Stimulated activated CD8-positive, alpha-beta memory T cell treated with anti-CD3 and anti-CD28 coated beads, Interleukin-7, amount 100 ng/mL, for 1 hour (primary cell): ENCODE results near the gene HSP90B1.

Experiments
- DNase-seq, 2 donors: peaks; one replicate each; pipeline ENCODE4 v3.0.0-alpha.2; 2020; ENCODE audit warnings: low read depth in 2 of 2

Gene HSP90B1

GRCh38 chr12:103930034-103930786, at the start of gene HSP90B1:
Gene HSP90B1 (plus strand): TSS chr12:103930410. CDS start chr12:103930516, 106 bp downstream.
- DNase-seq: peak; percentile 98 to 99

- no peak for DNase-seq
Measured at GRCh38 chr12:103881261-103881660, 48.9 kb upstream of the HSP90B1 start.

DNA sequence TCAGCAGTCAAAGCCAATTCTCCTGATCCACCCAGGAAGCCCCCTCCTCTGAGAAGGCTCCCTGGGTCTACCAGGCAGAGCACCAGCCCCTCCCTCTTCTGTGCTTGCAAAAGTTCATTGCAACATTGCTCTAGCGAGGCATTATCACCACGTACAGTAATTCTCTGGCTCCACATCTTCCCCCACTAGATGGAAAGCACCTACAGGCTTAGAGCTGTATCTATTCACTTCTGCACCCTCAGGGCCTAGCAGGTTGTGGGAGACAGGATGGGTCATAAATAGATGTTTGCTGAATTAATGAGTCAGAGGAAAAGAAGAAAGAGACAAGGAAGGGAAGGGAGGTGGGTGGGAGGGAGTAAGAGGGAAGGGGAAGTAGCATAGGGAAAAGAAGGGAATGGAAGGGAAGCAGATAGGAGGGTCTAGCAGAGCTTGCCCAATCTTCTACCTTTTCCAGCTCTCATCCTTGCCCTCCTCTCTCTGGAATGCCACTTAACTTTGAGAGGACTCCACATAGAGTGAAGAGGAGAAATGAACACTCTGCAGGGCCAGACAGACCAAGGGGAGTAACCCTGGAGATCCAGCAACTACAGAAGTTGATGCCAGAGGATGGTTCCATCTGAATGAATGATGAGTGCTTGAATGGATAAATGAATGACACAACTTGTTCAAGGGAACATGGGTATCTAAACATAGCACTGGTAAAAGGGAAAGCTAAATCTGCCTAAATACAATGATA, 47.2 kb upstream of the HSP90B1 start:
- no peak for DNase-seq

GRCh38 chr12:103883908-103884307, 46.3 kb upstream of the HSP90B1 start:
- DNase-seq: no peak

- no peak for DNase-seq
Measured at GRCh38 chr12:103884316-103884715, 45.9 kb upstream of the HSP90B1 start.

DNA sequence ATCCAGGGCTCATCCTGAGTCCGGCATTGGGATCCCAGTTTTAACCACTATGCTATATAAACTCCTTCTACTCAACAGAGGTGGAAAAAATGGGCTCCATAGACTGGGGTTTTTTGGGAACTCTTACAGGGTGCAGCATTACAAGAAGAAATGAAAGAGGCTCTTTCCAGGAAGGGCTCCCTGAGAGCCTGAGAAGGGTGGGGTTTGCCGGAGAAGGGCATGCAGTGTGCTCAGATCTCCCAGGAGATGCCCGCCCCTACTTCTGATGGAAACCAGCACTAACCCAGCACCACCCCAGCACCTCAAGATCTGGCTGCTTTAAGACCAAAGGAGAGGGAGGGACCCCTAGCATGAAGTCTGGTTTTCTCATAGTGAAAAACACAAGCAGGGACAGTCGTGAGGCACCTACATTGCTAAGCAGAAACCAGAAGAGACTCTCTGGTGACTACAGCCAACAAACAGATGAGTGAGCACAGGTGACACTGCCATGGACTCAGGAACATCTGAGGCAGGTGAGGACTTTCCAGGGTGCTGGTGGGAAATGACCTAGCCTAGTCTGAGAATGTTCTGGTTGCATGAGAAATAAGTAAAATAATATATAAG, 43.9 kb upstream of the HSP90B1 start:
- DNase-seq: no peak

DNA sequence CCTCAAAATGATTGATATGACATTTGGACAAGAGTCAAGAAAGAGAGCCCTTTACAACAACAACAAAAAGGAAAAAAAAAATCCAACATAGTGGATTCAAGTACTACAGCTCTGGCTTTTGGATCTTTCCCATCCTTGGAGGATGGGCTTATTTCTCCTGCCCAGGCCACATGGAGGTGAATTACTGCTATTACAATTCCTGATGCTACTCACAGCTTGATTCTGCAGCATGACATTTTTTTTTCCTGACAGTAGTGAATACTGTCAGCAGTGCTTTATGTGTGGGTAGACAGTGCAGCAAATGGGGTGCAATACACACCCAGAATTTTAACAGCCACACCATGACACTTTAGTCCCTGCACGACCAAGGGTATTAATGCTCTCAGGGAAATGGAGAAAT, 42.5 kb upstream of the HSP90B1 start:
- DNase-seq: no peak

- no peak for DNase-seq
Measured at GRCh38 chr12:103897316-103897715, 32.9 kb upstream of the HSP90B1 start.

GRCh38 chr12:103901518-103902173, 28.6 kb upstream of the HSP90B1 start:
- no peak for DNase-seq

DNA sequence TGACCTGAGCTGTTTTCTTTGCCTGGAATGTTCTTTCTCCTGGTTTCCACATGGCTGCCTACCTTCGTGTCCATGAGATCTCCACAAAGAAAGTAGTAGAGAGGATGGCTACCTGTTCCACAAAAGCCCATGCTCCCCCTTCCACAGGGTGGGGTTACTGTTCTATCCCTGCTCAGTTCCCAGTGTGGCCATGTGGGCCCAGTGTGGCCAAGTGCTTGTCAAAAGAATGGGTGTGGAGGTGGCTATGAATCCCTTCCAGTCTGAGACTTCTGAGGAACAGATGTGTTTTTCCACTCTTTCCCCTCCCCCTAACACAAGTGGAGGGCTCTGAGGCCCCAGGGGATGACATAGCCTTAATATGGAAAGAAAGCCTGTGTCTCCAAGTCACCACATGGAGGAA, 26.2 kb upstream of the HSP90B1 start:
- DNase-seq: no peak

DNA sequence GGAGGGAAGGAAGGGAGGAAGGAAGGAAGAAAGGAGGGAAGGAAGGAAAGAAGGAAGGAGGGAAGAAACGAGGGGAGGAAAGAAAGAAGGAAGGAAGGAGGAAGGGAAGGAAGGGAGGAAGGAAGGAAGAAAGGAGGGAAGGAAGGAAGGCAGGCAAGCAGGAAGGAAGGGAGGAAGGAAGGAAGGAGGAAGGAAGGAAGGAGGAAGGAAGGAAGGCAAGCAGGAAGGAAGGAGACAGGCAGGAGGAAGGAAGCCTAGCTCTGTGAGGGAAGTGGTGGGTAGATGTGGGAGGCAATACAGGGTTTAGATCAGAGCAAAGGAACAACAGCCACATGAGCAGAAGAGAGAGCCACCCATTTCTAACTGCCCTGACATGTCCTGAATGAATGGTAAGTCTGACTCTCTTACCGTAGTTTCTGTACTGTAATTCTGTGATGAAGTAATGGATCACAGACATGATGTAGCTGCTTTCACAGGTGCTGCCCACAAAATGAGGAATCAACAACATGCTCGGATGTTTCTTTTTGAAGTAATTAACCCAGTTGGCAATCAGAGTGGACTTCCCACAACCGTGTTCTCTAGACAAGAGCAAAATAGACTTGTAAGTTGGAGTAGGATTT, 24.4 kb upstream of the HSP90B1 start:
- DNase-seq: no peak

- DNase-seq: no peak
Measured at GRCh38 chr12:103908246-103908541, 22.0 kb upstream of the HSP90B1 start.

DNA sequence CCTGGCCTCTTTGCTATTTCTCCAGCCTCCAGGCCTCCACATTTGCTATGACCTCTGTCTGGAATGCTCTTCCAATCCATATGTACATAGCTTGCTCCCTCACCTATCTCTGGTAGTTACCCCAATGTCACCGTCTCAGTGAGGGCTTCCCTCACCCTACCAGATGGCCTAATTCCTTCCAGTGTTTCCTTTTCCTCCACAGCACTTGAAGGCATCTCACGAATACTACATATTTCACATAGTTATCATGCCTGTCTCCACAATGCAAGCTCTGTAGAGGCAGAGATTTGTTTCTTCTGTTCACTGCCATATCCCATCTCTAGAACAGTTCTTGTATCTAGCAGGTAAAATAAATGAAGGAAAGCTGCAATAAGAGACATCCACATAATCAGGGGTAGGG, 21.3 kb upstream of the HSP90B1 start:
- no peak for DNase-seq

DNA sequence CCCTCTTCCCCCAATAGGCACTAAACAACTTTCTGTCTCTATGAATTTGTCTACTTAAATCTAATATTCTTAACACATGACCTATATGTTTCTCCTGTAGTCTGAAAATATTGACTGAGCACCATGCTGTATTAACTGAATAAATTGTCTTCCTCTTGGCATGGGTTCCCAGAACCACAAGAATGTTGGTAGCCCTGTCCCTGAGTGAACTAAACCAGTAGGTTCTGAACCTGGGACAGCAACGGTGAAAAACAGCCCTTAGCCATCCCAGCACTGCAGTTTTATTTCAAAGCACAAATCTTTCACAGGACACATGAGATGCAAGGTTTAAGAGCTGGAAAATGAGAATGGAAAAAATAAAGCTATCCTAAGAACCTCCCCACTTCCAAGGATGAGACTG, 20.4 kb upstream of the HSP90B1 start:
- DNase-seq: no peak

GRCh38 chr12:103912069-103912468, 18.1 kb upstream of the HSP90B1 start:
- no peak for DNase-seq

DNA sequence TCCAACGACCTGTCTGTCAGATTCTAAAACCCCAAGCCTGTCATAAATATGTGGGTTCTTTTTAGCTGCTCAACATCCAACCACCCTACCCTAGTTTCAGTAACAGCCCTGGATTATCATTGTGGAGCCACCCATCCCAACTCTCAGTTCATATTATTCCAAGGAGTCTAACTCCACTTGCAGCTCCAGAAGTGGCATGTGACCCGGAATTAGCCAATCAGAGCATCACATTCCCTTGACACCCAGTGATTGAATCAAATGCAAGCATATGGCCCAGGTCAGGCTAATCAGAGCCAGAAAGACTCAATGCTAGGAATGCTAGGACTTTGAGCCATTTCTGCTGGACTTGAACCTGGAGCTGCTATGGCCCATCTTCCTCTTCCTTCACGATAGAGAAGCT, 17.1 kb upstream of the HSP90B1 start:
- DNase-seq: no peak

DNA sequence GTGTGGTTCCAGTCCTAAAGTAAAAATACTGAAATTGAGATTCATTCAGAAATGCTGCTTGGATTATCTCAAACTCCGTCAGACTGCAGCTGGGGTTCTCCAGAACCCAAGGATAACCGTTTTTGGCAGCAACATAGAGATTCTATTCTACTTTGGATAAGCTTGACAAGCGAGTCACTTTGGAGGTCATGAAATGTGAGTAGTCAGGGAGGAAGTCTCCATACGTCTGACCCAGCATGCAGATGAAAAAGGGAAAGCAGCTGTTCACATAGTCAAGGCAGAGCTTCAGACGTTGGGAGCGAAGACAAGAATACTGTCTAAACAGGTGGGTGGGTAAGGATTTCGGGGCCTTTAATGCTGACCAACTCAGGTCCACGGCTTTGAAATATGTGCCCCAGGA, 14.9 kb upstream of the HSP90B1 start:
- no peak for DNase-seq

DNA sequence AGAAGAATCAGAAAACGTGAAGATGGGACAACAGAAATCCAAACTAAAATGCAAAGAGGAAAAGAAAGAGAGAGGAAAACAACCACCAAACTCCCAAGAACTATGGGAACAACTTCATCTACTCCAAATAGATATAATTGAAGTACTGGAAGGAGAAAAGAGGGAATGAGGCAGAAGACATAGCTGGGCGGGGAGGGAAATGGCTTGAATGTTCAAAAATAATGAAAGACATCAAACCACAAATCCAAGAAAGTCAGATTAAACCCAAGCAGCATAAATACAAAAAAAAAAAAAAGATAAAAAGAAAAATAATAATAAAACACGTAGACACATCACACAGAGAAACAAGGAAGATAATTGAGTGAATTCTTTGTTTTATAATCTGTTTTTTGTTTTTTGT, 12.3 kb upstream of the HSP90B1 start:
- DNase-seq: no peak

DNA sequence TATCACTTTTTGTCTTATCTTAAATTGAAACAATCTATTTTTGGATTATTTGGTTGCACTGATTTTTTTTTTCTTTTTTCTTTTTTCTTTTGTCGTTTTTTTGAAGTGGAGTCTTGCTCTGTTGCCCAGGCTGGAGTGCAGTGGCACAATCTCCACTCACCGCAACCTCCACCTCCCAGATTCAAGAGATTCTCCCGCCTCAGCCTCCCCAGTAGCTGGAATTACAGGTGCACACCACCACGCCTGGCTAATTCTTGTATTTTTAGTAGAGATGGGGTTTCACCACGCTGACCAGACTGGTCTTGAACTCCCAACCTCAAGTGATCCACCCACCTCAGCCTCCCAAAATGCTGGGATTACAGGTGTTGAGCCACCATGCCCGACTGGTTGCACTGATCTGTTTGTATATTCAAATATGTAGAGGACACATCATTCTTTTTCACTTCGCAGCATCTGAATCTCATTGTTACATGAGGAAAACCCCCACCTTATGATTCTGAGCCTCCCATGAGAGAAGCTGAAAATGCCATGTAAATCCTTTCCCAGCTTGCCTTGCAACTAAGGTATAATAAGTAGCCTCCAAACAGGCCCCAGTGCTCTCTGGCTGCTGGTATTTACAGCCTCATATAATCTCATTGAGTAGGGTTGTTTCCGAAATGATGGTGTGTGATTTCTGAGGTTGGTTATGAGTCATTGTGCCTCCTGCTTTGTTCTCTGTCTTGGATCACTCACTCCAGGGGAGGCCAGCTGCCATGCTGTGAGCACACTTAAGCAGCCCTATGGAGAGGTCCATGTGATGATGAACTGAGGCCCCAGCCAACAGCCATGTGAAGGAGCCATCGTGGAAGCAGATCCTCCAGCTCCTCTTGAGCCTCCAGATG, 5.2 kb upstream of the HSP90B1 start:
- no peak for DNase-seq

DNA sequence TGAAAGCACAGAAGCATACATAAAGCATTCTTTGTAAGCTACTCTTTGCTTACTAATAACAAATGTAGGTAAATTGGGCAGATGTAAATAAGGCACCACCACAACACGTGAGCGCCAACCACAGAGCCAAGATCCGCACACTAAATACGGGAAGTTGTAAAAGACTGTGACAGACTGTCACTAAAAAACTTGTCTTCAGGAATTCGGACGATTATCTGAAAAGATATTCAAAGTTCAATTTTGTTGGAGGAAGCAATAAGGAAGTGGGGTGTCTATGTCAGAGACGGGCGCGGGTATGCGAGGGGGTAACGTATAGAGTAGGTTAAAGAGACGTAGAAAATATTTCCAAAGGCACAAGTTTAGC, 1.5 kb upstream of the HSP90B1 start:
- DNase-seq: peak in 1 of 2 donors; percentile 25
